Keratinocyte (primary cell): ENCODE results near the gene RER1. TPM values are rescaled to one million over a fixed set of nuclear protein-coding genes. Genes with fewer than 3 reads are reported as not detected.

ENCODE experiments used
- DNase-seq: peaks from one replicate; pipeline ENCODE4 v3.0.0-alpha.2; 2011; ENCODE audit warnings: low read depth, missing footprints, low spot score
- FAIRE-seq: peaks from 2 replicates; lab custom pipeline; 2011; peaks lifted over from hg19 to GRCh38; lab: Jason Lieb, UNC
- H2AFZ ChIP-seq: 2 replicates; pipeline ENCODE4 v1.6.0; 2012; ENCODE audit warnings: low read length, control low read depth, inconsistent platforms; ENCODE audit not compliant: control insufficient read depth
- H3K27ac ChIP-seq: 2 replicates; pipeline ENCODE4 v1.5.1; 2011; ENCODE audit warnings: low read length; ENCODE audit not compliant: control insufficient read depth, insufficient read depth
- H3K27me3 ChIP-seq: 3 replicates; pipeline ENCODE4 v1.6.0; 2011; ENCODE audit warnings: low read length; ENCODE audit not compliant: control insufficient read depth, insufficient read depth; ENCODE audit errors: extremely low read depth
- H3K36me3 ChIP-seq, 2 experiments: 2 replicates in 1 of 2; 3 replicates in 1 of 2; pipeline ENCODE4 v1.5.1; 2011; ENCODE audit warnings: low read length in 2 of 2, mild to moderate bottlenecking in 1 of 2; ENCODE audit not compliant: control insufficient read depth in 2 of 2, insufficient read depth in 2 of 2; ENCODE audit errors: extremely low read depth in 1 of 2
- H3K4me1 ChIP-seq: 3 replicates; pipeline ENCODE4 v1.5.1; 2011; ENCODE audit warnings: low read length; ENCODE audit not compliant: control insufficient read depth, insufficient read depth; ENCODE audit errors: extremely low read depth
- H3K4me2 ChIP-seq: 3 replicates; pipeline ENCODE4 v1.6.0; 2011; ENCODE audit warnings: low read depth, low read length; ENCODE audit not compliant: control insufficient read depth, insufficient read depth; ENCODE audit errors: extremely low read depth
- H3K4me3 ChIP-seq, 3 experiments: fragments of 200-600 bp in 1 of 3; sonication (generic) in 1 of 3; 2 replicates in 2 of 3; 3 replicates in 1 of 3; pipeline ENCODE4 v1.5.1; 2011 to 2016; ENCODE audit warnings: low read length in 3 of 3, mild to moderate bottlenecking in 3 of 3, control low read depth in 2 of 3, inconsistent platforms in 1 of 3, low read depth in 1 of 3, mixed read lengths in 1 of 3, mixed run types in 1 of 3, moderate library complexity in 1 of 3; ENCODE audit not compliant: control insufficient read depth in 2 of 3, insufficient read depth in 2 of 3; ENCODE audit errors: extremely low read depth in 1 of 3
- H3K79me2 ChIP-seq: 2 replicates; pipeline ENCODE4 v1.6.0; 2012; ENCODE audit warnings: low read length; ENCODE audit not compliant: control insufficient read depth, insufficient read depth
- H3K9ac ChIP-seq: 3 replicates; pipeline ENCODE4 v1.6.0; 2011; ENCODE audit warnings: low read length; ENCODE audit not compliant: control insufficient read depth, insufficient read depth; ENCODE audit errors: extremely low read depth
- H3K9me1 ChIP-seq: 3 replicates; pipeline ENCODE4 v1.6.0; 2011; ENCODE audit warnings: low read length; ENCODE audit not compliant: control insufficient read depth, insufficient read depth; ENCODE audit errors: extremely low read depth
- H3K9me3 ChIP-seq: 2 replicates; pipeline ENCODE4 v1.5.1; 2012; ENCODE audit warnings: low read depth, low read length; ENCODE audit not compliant: control insufficient read depth
- H4K20me1 ChIP-seq: 3 replicates; pipeline ENCODE4 v1.6.0; 2011; ENCODE audit warnings: low read length; ENCODE audit not compliant: control insufficient read depth, insufficient read depth; ENCODE audit errors: extremely low read depth
- EZH2 ChIP-seq: IDR thresholded peaks from one replicate; pipeline ENCODE4 v1.6.1; 2012; ENCODE audit warnings: inconsistent platforms, mild to moderate bottlenecking, low read length, moderate library complexity
- dilution Hi-C: fragments of 300-500 bp; cut with MboI; formaldehyde crosslinking; loops from one replicate; pipeline ENCODE4 v1.7.0; 2020; ENCODE audit warnings: low sequenced_read_pairs; ENCODE audit not compliant: extremely low pct_ligation_motif_present
- polyA plus RNA-seq, 5 experiments: library from polyadenylated mRNA; depleted of rRNA in 3 of 5; stranded (reverse) in 3 of 5; stranded (forward) in 1 of 5; unstranded in 1 of 5; fragments of >200 nt; gene quantifications; 1 replicate in 1 of 5; 2 replicates in 3 of 5; 3 replicates in 1 of 5; pipeline versions ENCODE4 v1.2.1 to v1.2.3, GENCODE V29; 2011 to 2012; ENCODE audit warnings: missing spikeins in 2 of 5, low read depth in 1 of 5, low replicate concordance in 1 of 5
- TF ChIP-seq, protein P1 (sequence below), 3 experiments: IDR thresholded peaks in 1 of 3; conservative IDR thresholded peaks in 1 of 3; optimal IDR thresholded peaks in 1 of 3; 2 replicates in 2 of 3; 3 replicates in 1 of 3; pipeline versions ENCODE3 to v1.5.1; 2011; ENCODE audit warnings: low read length in 3 of 3, mild to moderate bottlenecking in 3 of 3, moderate library complexity in 2 of 3, control low read depth in 1 of 3, inconsistent platforms in 1 of 3; ENCODE audit not compliant: insufficient read depth in 2 of 3; ENCODE audit errors: extremely low read depth in 1 of 3

RER1 gene
- polyA plus RNA-seq, 1 donor (not counting 4 experiments of a cell fraction or from before 2014, with no cell fraction given) = 297 TPM

GRCh38 chr1:2356911-2357845 is 34.5 kb upstream of the RER1 start:
- no peak overlapping the region for H3K4me3 ChIP-seq
- H3K9me1 ChIP-seq = no peaks in the 10 kb centered on the region
- TF ChIP-seq, protein P1, sequence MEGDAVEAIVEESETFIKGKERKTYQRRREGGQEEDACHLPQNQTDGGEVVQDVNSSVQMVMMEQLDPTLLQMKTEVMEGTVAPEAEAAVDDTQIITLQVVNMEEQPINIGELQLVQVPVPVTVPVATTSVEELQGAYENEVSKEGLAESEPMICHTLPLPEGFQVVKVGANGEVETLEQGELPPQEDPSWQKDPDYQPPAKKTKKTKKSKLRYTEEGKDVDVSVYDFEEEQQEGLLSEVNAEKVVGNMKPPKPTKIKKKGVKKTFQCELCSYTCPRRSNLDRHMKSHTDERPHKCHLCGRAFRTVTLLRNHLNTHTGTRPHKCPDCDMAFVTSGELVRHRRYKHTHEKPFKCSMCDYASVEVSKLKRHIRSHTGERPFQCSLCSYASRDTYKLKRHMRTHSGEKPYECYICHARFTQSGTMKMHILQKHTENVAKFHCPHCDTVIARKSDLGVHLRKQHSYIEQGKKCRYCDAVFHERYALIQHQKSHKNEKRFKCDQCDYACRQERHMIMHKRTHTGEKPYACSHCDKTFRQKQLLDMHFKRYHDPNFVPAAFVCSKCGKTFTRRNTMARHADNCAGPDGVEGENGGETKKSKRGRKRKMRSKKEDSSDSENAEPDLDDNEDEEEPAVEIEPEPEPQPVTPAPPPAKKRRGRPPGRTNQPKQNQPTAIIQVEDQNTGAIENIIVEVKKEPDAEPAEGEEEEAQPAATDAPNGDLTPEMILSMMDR (optimal IDR thresholded peaks at IDR 0.05 in 1 of 3, IDR thresholded peaks at IDR 0.05 in 1 of 3, conservative IDR thresholded peaks at IDR 0.05 in 1 of 3; ENCODE audit: extremely low read depth in 1 of 3, insufficient read depth in 2 of 3, low read length in 3 of 3) = no peak
- no peak for TF ChIP-seq EZH2
- H3K9me3 ChIP-seq = no peaks in the 10 kb centered on the region
- no peaks in the 10 kb centered on the region for H3K36me3 ChIP-seq
- DNase-seq (no peak), FAIRE-seq (no peak)
- no peak overlapping the region for H3K9ac ChIP-seq
- no peaks in the 10 kb centered on the region for H3K79me2 ChIP-seq
- H3K27ac ChIP-seq = no peak overlapping the region
- dilution Hi-C loops = no loop called here
- H2AFZ ChIP-seq = no peak overlapping the region
- no peaks in the 10 kb centered on the region for H3K4me1 ChIP-seq
- no peak overlapping the region for H3K4me2 ChIP-seq
- no peaks in the 10 kb centered on the region for H4K20me1 ChIP-seq
- peaks cover 22% of the 10 kb centered on the region for H3K27me3 ChIP-seq

- Histone ChIP-seq H3K4me1 (no peaks in the 10 kb centered on the region), H3K27me3 (peaks cover 15% of the 10 kb centered on the region), H3K9ac (no peak overlapping the region), H3K27ac (no peak overlapping the region), H3K79me2 (no peaks in the 10 kb centered on the region), H4K20me1 (no peaks in the 10 kb centered on the region), H3K9me3 (no peaks in the 10 kb centered on the region), H3K36me3 (no peaks in the 10 kb centered on the region), H3K4me2 (no peak overlapping the region), H3K9me1 (no peaks in the 10 kb centered on the region), H2AFZ (no peak overlapping the region), H3K4me3 (no peak overlapping the region)
- no peak for DNase-seq
- no peak for FAIRE-seq
- TF ChIP-seq, protein P1 (optimal IDR thresholded peaks at IDR 0.05 in 1 of 3, IDR thresholded peaks at IDR 0.05 in 1 of 3, conservative IDR thresholded peaks at IDR 0.05 in 1 of 3; ENCODE audit: extremely low read depth in 1 of 3, insufficient read depth in 2 of 3, low read length in 3 of 3) = no peak
- no peak for TF ChIP-seq EZH2
- dilution Hi-C loops = no loop called here
Measured at GRCh38 chr1:2358072-2358471, 33.6 kb upstream of the RER1 start.
